ENCODE measurements around the gene KIF3B. TPM values are rescaled to one million over a fixed set of nuclear protein-coding genes. Genes with fewer than 3 reads are reported as not detected.
"Not testable (repeated sequence)": the region's sequence is repeated elsewhere in the genome, so short reads cannot be mapped to it uniquely, and the experiment has no call there.

The KIF3B gene
- polyA plus RNA-seq, 1 donor (not counting 4 experiments of a cell fraction or from before 2014, with no cell fraction given): 20.3 TPM

DNA sequence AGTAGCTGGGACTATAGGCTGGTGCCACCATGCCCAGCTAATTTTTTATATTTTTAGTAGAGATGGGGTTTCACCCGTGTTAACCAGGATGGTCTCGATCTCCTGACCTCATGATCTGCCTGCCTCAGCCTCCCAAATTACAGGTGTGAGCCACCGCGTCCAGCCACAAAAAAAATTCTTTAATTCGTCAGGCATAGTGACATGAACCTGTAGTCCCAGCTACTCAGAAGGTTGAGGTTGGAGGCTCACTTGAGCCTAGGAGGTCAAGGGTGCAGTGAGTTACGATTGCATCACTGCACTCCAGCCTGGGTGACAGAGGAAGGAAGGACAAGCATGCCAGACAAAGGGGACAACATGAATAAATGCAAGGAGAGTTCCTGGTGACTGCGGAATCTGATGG lies 61.2 kb downstream of the KIF3B start:
- Histone ChIP-seq H3K79me2 (ENCODE audit: control insufficient read depth, insufficient read depth, low read length) (no peaks in the 10 kb centered on the region), H3K9me3 (ENCODE audit: control insufficient read depth, low read depth, low read length) (no peaks in the 10 kb centered on the region), H3K27ac (ENCODE audit: control insufficient read depth, insufficient read depth, low read length) (no peak overlapping the region), H3K4me3 (ENCODE audit: control insufficient read depth in 2 of 3, extremely low read depth in 1 of 3, insufficient read depth in 2 of 3, low read depth in 1 of 3, low read length in 3 of 3) (no peak overlapping the region), H3K4me1 (ENCODE audit: control insufficient read depth, extremely low read depth, insufficient read depth, low read length) (peaks cover 20% of the 10 kb centered on the region), H3K27me3 (ENCODE audit: control insufficient read depth, extremely low read depth, insufficient read depth, low read length) (no peaks in the 10 kb centered on the region), H2AFZ (ENCODE audit: control insufficient read depth, low read length) (no peak overlapping the region), H3K4me2 (ENCODE audit: control insufficient read depth, extremely low read depth, insufficient read depth, low read depth, low read length) (no peak overlapping the region), H4K20me1 (ENCODE audit: control insufficient read depth, extremely low read depth, insufficient read depth, low read length) (no peaks in the 10 kb centered on the region), H3K9ac (ENCODE audit: control insufficient read depth, extremely low read depth, insufficient read depth, low read length) (no peak overlapping the region), H3K36me3 (ENCODE audit: control insufficient read depth in 2 of 2, extremely low read depth in 1 of 2, insufficient read depth in 2 of 2, low read length in 2 of 2) (peaks cover 0 to 3% of the 10 kb centered on the region in 2 experiments), H3K9me1 (ENCODE audit: control insufficient read depth, extremely low read depth, insufficient read depth, low read length) (no peaks in the 10 kb centered on the region)
- dilution Hi-C loops (cut with MboI; ENCODE audit: extremely low pct_ligation_motif_present, low sequenced_read_pairs): no loop called here
- TF ChIP-seq EZH2 (IDR thresholded peaks at IDR 0.05; ENCODE audit: low read length): no peak
- TF ChIP-seq, protein P1, sequence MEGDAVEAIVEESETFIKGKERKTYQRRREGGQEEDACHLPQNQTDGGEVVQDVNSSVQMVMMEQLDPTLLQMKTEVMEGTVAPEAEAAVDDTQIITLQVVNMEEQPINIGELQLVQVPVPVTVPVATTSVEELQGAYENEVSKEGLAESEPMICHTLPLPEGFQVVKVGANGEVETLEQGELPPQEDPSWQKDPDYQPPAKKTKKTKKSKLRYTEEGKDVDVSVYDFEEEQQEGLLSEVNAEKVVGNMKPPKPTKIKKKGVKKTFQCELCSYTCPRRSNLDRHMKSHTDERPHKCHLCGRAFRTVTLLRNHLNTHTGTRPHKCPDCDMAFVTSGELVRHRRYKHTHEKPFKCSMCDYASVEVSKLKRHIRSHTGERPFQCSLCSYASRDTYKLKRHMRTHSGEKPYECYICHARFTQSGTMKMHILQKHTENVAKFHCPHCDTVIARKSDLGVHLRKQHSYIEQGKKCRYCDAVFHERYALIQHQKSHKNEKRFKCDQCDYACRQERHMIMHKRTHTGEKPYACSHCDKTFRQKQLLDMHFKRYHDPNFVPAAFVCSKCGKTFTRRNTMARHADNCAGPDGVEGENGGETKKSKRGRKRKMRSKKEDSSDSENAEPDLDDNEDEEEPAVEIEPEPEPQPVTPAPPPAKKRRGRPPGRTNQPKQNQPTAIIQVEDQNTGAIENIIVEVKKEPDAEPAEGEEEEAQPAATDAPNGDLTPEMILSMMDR (optimal IDR thresholded peaks at IDR 0.05 in 1 of 3, IDR thresholded peaks at IDR 0.05 in 1 of 3, conservative IDR thresholded peaks at IDR 0.05 in 1 of 3; ENCODE audit: extremely low read depth in 1 of 3, insufficient read depth in 2 of 3, low read length in 3 of 3): no peak
- no peak for FAIRE-seq
- DNase-seq (ENCODE audit: low read depth, low spot score): no peak

DNA sequence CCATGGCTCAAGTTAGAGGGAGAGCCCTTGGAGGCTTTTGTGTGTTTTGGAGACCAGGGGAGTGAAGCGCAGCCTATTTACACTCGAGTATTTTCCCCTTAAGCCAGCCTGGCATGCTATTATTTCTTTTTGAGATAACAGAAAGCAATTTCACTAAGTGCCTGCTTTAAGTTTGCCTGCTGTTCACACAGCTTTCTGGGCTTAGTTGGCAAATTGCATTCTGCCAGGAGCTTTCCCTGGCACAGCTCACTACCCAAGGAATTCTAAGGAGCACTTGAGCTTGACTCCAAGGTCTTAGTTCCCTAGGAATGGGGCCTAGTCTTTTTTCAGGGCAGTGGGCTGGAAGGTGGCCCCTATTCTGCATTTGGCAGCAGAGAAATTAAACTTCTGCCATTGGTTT lies 61.7 kb downstream of the KIF3B start:
- Histone ChIP-seq H3K9me3 (ENCODE audit: control insufficient read depth, low read depth, low read length) (no peaks in the 10 kb centered on the region), H3K9me1 (ENCODE audit: control insufficient read depth, extremely low read depth, insufficient read depth, low read length) (no peaks in the 10 kb centered on the region), H4K20me1 (ENCODE audit: control insufficient read depth, extremely low read depth, insufficient read depth, low read length) (no peaks in the 10 kb centered on the region), H2AFZ (ENCODE audit: control insufficient read depth, low read length) (no peak overlapping the region), H3K4me2 (ENCODE audit: control insufficient read depth, extremely low read depth, insufficient read depth, low read depth, low read length) (no peak overlapping the region), H3K27me3 (ENCODE audit: control insufficient read depth, extremely low read depth, insufficient read depth, low read length) (no peaks in the 10 kb centered on the region), H3K27ac (ENCODE audit: control insufficient read depth, insufficient read depth, low read length) (no peak overlapping the region), H3K36me3 (ENCODE audit: control insufficient read depth in 2 of 2, extremely low read depth in 1 of 2, insufficient read depth in 2 of 2, low read length in 2 of 2) (no peaks in the 10 kb centered on the region), H3K9ac (ENCODE audit: control insufficient read depth, extremely low read depth, insufficient read depth, low read length) (no peak overlapping the region), H3K79me2 (ENCODE audit: control insufficient read depth, insufficient read depth, low read length) (no peaks in the 10 kb centered on the region), H3K4me1 (ENCODE audit: control insufficient read depth, extremely low read depth, insufficient read depth, low read length) (peaks cover 18% of the 10 kb centered on the region), H3K4me3 (ENCODE audit: control insufficient read depth in 2 of 3, extremely low read depth in 1 of 3, insufficient read depth in 2 of 3, low read depth in 1 of 3, low read length in 3 of 3) (no peak overlapping the region)
- TF ChIP-seq, protein P1 (optimal IDR thresholded peaks at IDR 0.05 in 1 of 3, IDR thresholded peaks at IDR 0.05 in 1 of 3, conservative IDR thresholded peaks at IDR 0.05 in 1 of 3; ENCODE audit: extremely low read depth in 1 of 3, insufficient read depth in 2 of 3, low read length in 3 of 3): no peak
- no peak for TF ChIP-seq EZH2 (IDR thresholded peaks at IDR 0.05; ENCODE audit: low read length)
- dilution Hi-C loops (cut with MboI; ENCODE audit: extremely low pct_ligation_motif_present, low sequenced_read_pairs): no loop called here
- no peak for DNase-seq (ENCODE audit: low read depth, low spot score)
- FAIRE-seq: no peak

DNA sequence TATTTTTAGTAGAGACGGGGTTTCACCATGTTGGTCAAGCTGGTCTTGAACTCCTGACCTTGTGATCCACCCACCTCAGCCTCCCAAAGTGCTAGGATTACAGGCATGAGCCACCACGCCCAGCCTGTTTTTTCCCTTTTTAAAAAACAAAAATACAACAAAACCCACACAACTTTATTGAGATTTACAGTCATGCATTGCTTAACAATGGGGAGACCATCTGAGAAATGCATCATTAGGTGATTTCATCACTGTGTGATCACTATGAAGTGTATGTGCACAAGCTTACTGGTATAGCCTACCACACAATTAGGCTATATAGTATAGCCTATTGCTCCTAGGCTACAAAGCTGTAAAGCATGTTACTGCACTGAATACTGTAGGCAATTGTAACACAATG lies 63.6 kb downstream of the KIF3B start:
- H2AFZ ChIP-seq (ENCODE audit: control insufficient read depth, low read length); H3K9ac ChIP-seq (ENCODE audit: control insufficient read depth, extremely low read depth, insufficient read depth, low read length); H3K9me1 ChIP-seq (ENCODE audit: control insufficient read depth, extremely low read depth, insufficient read depth, low read length); H3K36me3 ChIP-seq (ENCODE audit: control insufficient read depth in 2 of 2, extremely low read depth in 1 of 2, insufficient read depth in 2 of 2, low read length in 2 of 2); H3K79me2 ChIP-seq (ENCODE audit: control insufficient read depth, insufficient read depth, low read length); DNase-seq (ENCODE audit: low read depth, low spot score); FAIRE-seq; H3K9me3 ChIP-seq (ENCODE audit: control insufficient read depth, low read depth, low read length); H3K4me3 ChIP-seq (ENCODE audit: control insufficient read depth in 2 of 3, extremely low read depth in 1 of 3, insufficient read depth in 2 of 3, low read depth in 1 of 3, low read length in 3 of 3); dilution Hi-C loops (cut with MboI; ENCODE audit: extremely low pct_ligation_motif_present, low sequenced_read_pairs); H3K4me2 ChIP-seq (ENCODE audit: control insufficient read depth, extremely low read depth, insufficient read depth, low read depth, low read length); H3K27me3 ChIP-seq (ENCODE audit: control insufficient read depth, extremely low read depth, insufficient read depth, low read length); H4K20me1 ChIP-seq (ENCODE audit: control insufficient read depth, extremely low read depth, insufficient read depth, low read length); H3K27ac ChIP-seq (ENCODE audit: control insufficient read depth, insufficient read depth, low read length): not testable (repeated sequence)
- H3K4me1 ChIP-seq (ENCODE audit: control insufficient read depth, extremely low read depth, insufficient read depth, low read length): peaks cover 17% of the 10 kb centered on the region

All from keratinocyte (primary cell).